Chondrocyte (in vitro differentiated cells): ENCODE data around the gene ABLIM2. TPM values are rescaled to one million over a fixed set of nuclear protein-coding genes. Genes with fewer than 3 reads are reported as not detected.

Experiments used
- DNase-seq: peaks from one replicate; pipeline ENCODE4 v3.0.0; 2021; ENCODE audit warnings: mixed read lengths, low spot score
- H3K27ac Mint-ChIP-seq: one replicate; pipeline ENCODE4 v1.8.0; 2021; ENCODE audit warnings: mild to moderate bottlenecking, moderate library complexity, mixed read lengths; ENCODE audit not compliant: unreplicated experiment
- H3K27me3 Mint-ChIP-seq: 2 replicates; pipeline ENCODE4 v1.8.0; 2021; ENCODE audit warnings: low read depth, mixed read lengths
- H3K36me3 Mint-ChIP-seq: 2 replicates; pipeline ENCODE4 v1.8.0; 2021; ENCODE audit warnings: low read depth, mixed read lengths
- H3K4me1 Mint-ChIP-seq: 2 replicates; pipeline ENCODE4 v1.8.0; 2021; ENCODE audit warnings: low read depth, mild to moderate bottlenecking, mixed read lengths
- H3K4me3 Mint-ChIP-seq: one replicate; pipeline ENCODE4 v1.8.0; 2021; ENCODE audit warnings: mild to moderate bottlenecking, moderate library complexity, mixed read lengths; ENCODE audit not compliant: unreplicated experiment
- H3K9me3 Mint-ChIP-seq: 2 replicates; pipeline ENCODE4 v1.8.0; 2021; ENCODE audit warnings: low read depth, mixed read lengths
- total RNA-seq: library from RNA; stranded (reverse); gene quantifications from 3 replicates; pipeline ENCODE4 v1.2.1, GENCODE V29; 2021
- TF ChIP-seq, protein P1 (sequence below): fragments of 200-600 bp; sonication (generic); IDR thresholded peaks from 2 replicates; pipeline ENCODE4 v1.5.0; 2021; ENCODE audit warnings: antibody characterized with exemption, mild to moderate bottlenecking, moderate library complexity

The ABLIM2 gene
- total RNA-seq, 1 donor from 2014 or later = 0.47 TPM

DNA sequence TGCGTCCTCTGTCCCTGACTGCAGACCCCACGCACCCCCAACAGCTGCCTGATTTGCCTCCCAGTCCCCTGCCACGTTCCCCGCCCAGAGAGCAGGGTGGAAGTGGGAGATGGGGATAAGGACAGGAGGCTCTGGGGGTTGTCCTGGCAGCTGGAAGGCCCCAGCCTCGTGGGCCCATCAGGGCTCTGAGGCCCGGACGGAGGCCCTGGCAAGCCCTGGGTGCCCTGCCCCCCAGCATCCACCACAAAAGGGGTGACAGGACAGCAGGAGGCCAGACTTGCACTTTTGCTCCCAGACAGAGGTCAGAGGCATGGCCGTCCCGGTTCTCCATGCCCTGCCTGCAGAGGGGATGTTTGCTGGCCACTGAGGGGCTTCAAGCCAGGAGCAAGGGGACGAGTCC, 45.2 kb upstream of the ABLIM2 start:
- H3K4me3 Mint-ChIP-seq = no peak overlapping the region
- no peaks in the 10 kb centered on the region for H3K36me3 Mint-ChIP-seq
- peaks cover 2% of the 10 kb centered on the region for H3K27me3 Mint-ChIP-seq
- DNase-seq = no peak
- no peak overlapping the region for H3K27ac Mint-ChIP-seq
- no peaks in the 10 kb centered on the region for H3K9me3 Mint-ChIP-seq
- TF ChIP-seq, protein P1, sequence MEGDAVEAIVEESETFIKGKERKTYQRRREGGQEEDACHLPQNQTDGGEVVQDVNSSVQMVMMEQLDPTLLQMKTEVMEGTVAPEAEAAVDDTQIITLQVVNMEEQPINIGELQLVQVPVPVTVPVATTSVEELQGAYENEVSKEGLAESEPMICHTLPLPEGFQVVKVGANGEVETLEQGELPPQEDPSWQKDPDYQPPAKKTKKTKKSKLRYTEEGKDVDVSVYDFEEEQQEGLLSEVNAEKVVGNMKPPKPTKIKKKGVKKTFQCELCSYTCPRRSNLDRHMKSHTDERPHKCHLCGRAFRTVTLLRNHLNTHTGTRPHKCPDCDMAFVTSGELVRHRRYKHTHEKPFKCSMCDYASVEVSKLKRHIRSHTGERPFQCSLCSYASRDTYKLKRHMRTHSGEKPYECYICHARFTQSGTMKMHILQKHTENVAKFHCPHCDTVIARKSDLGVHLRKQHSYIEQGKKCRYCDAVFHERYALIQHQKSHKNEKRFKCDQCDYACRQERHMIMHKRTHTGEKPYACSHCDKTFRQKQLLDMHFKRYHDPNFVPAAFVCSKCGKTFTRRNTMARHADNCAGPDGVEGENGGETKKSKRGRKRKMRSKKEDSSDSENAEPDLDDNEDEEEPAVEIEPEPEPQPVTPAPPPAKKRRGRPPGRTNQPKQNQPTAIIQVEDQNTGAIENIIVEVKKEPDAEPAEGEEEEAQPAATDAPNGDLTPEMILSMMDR = no peak
- H3K4me1 Mint-ChIP-seq = peaks cover 16% of the 10 kb centered on the region

DNA sequence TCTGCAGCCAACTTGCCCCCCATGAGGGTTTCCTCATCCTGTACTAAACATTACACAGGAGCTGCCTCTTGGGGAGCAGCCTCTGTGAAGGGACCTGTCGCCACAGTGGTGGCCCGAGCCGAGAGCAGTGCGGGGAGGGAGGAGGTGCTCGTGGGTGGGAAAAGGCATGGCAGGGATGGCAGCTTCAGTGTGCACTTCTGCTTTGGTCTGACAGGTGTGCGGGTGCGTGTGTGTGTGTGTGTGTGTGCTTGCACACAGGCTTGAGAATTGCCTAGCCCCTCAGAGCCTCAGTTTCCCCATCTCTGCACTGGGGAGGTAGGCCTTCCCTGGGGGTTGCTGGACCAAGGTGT, 44.4 kb upstream of the ABLIM2 start:
- DNase-seq = no peak
- peaks cover 22% of the 10 kb centered on the region for H3K4me1 Mint-ChIP-seq
- H3K36me3 Mint-ChIP-seq = no peaks in the 10 kb centered on the region
- TF ChIP-seq, protein P1 = no peak
- peaks cover 2% of the 10 kb centered on the region for H3K27me3 Mint-ChIP-seq
- H3K4me3 Mint-ChIP-seq = no peak overlapping the region
- H3K27ac Mint-ChIP-seq = no peak overlapping the region
- no peaks in the 10 kb centered on the region for H3K9me3 Mint-ChIP-seq

DNA sequence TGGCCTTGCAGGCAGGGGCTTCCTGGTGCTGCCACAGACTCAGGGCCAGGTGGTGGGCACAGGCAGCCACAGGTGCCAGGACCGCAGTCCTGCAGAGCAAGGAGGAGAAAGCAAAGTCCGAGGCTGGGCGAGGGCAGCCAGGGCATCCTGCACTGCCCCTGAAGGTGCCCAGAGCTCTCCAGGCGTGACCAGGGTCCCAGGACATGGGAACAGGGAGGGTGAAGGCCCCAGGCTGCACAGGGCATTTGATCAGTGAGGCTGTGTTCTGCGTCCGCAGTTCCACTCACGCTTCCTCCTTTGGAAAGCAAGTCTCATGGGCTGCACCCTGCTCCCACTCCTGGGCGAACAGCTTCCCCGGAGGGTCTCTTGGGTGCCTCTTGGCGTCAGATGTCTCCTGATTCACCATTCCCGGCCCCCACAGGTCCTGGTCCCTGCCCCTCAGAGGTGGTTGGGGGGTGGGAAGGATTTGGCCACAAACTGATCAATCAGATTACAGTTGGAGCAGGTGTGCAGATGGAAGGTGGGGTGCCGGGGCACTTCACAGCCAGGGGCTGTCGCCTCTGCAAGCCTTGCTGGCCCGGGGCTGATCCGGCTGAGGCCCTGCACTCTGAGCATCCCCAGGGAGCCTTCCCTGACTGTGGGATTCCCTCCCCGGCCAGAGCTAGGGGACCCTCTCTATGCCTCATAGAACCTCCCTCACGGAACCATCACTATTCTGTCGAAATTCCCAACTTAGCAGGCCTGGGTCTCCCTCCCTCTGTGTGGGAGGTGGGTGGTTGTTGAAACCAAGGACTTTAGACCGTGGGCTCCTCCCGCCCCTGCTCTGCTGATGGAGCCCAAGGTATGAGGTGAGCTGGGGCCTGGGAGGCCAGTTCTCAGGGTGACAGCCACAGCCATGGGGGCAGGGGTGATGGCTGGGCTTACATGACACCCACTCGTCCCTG, 43.8 kb upstream of the ABLIM2 start:
- Mint-ChIP-seq H3K36me3 (no peaks in the 10 kb centered on the region), H3K27me3 (peaks cover 2% of the 10 kb centered on the region), H3K27ac (no peak overlapping the region), H3K4me3 (no peak overlapping the region), H3K4me1 (peaks cover 22% of the 10 kb centered on the region), H3K9me3 (no peaks in the 10 kb centered on the region)
- DNase-seq = no peak
- TF ChIP-seq, protein P1 = no peak

DNA sequence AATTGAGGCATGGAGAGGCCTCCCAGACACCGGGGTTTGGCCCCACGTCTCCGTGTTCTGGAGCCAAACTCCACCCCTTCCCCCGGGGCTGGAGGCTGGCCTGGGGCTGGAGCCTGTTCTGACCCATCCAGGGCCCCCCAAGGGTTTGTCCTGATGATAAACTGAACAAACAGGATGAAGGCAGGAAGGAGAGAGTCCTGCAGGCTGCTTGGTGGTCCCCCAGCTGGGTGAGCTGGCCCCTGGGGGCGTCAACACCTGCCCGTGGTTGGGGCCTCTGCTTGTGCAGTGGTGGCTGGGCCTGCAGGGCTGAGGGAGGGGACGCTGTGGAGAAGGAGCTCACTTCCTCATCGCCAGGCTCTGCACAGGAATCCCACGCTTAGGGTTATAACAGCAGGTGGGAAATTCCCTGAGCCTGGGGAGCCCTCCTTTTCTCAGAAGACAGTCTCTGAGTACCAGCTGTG, 42.7 kb upstream of the ABLIM2 start:
- H3K4me3 Mint-ChIP-seq = no peak overlapping the region
- TF ChIP-seq, protein P1 = no peak
- H3K9me3 Mint-ChIP-seq = no peaks in the 10 kb centered on the region
- no peak overlapping the region for H3K27ac Mint-ChIP-seq
- no peak for DNase-seq
- no peaks in the 10 kb centered on the region for H3K36me3 Mint-ChIP-seq
- H3K27me3 Mint-ChIP-seq = peaks cover 2% of the 10 kb centered on the region
- H3K4me1 Mint-ChIP-seq = peaks cover 22% of the 10 kb centered on the region

DNA sequence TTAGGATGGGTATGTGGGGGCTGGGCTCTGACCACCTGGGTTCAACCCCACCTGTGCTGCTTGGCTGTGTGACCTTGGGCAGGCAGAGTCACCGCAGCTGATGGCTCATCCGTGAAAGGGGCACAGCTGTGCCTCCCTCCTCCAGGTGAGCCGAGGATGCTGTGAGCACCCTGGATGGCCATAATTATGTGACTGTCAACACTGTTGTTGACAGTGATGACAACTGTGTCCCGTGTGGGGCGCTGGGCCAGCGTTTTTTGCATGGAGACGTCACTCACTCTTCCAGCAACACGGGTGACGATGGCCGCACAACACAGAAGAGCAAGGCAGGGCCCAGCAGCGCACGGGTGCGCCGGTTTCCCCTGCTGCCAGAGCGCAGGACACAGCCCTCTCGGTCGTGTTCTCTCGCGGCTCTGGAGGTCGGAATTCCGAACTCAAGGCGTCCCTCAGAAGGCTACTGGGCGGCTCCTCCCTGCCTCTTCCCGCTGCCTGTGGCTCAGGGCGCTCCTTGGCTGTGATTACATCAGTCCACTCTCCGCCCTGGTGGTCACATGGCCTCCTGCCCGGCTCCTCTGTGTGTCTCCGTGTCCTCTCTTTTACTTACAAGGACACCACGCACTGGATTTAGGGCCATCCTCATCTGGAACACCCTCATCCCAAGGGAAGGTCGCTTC, 41.8 kb upstream of the ABLIM2 start:
- no peak overlapping the region for H3K27ac Mint-ChIP-seq
- H3K27me3 Mint-ChIP-seq = peaks cover 6% of the 10 kb centered on the region
- TF ChIP-seq, protein P1 = no peak
- peaks cover 24% of the 10 kb centered on the region for H3K4me1 Mint-ChIP-seq
- DNase-seq = no peak
- no peak overlapping the region for H3K4me3 Mint-ChIP-seq
- no peaks in the 10 kb centered on the region for H3K9me3 Mint-ChIP-seq
- H3K36me3 Mint-ChIP-seq = no peaks in the 10 kb centered on the region
